Measurements from ENCODE around the gene KRT73. TPM values are rescaled to one million over a fixed set of nuclear protein-coding genes. Genes with fewer than 3 reads are reported as not detected.

Gene KRT73
- total and polyA plus RNA-seq, 8 donors, result 0.06 to 0.34 (median 0.20) TPM; not detected in 2

- H3K4me1 ChIP-seq, result no peaks in the 10 kb centered on the region
- H3K36me3 ChIP-seq, result no peaks in the 10 kb centered on the region
- no peaks in the 10 kb centered on the region for H3K9me3 ChIP-seq
- ATAC-seq (no peak), DNase-seq (no peak)
- intact Hi-C loops (cut with DNase I), result no loop called here
- H3K27me3 ChIP-seq, result peaks cover 0 to 55% of the 10 kb centered on the region in 2 donors
- H3K27ac ChIP-seq, result no peak overlapping the region
- no peak for TF ChIP-seq CTCF (IDR thresholded peaks at IDR 0.05)
- H3K4me3 ChIP-seq, result no peak overlapping the region
Observed at GRCh38 chr12:52573306-52573705, 45.1 kb downstream of the KRT73 start.

- H3K27ac ChIP-seq, result no peak overlapping the region
- no peaks in the 10 kb centered on the region for H3K4me1 ChIP-seq
- no peak for DNase-seq
- intact Hi-C loops (cut with DNase I), result no loop called here
- H3K36me3 ChIP-seq, result no peaks in the 10 kb centered on the region
- TF ChIP-seq CTCF (IDR thresholded peaks at IDR 0.05), result no peak
- H3K27me3 ChIP-seq, result peaks cover 11 to 83% of the 10 kb centered on the region in 2 donors
- H3K4me3 ChIP-seq, result no peak overlapping the region
- ATAC-seq, result no peak
- no peaks in the 10 kb centered on the region for H3K9me3 ChIP-seq
Observed at GRCh38 chr12:52570511-52570910, 47.8 kb downstream of the KRT73 start.

- H3K27me3 ChIP-seq, result peaks cover 23 to 94% of the 10 kb centered on the region in 2 donors
Observed at GRCh38 chr12:52568111-52568510, 50.2 kb downstream of the KRT73 start.

GRCh38 chr12:52566847-52567291, 51.5 kb downstream of the KRT73 start:
- Histone ChIP-seq H3K4me1 (no peaks in the 10 kb centered on the region), H3K4me3 (no peak overlapping the region), H3K36me3 (no peaks in the 10 kb centered on the region), H3K27ac (no peak overlapping the region), H3K27me3 (peaks cover 29 to 93% of the 10 kb centered on the region in 2 donors), H3K9me3 (no peaks in the 10 kb centered on the region)
- TF ChIP-seq CTCF (IDR thresholded peaks at IDR 0.05), result no peak
- intact Hi-C loops (cut with DNase I), result no loop called here
- ATAC-seq, result no peak
- DNase-seq, result no peak

More at GRCh38 chr12:52568111-52568510, 50.2 kb downstream of the KRT73 start:
- Histone ChIP-seq H3K4me3 (no peak overlapping the region), H3K36me3 (no peaks in the 10 kb centered on the region), H3K4me1 (no peaks in the 10 kb centered on the region), H3K9me3 (no peaks in the 10 kb centered on the region), H3K27ac (no peak overlapping the region)
- ATAC-seq (no peak), DNase-seq (no peak)
- intact Hi-C loops (cut with DNase I), result no loop called here
- TF ChIP-seq CTCF (IDR thresholded peaks at IDR 0.05), result no peak

- intact Hi-C loops (cut with DNase I), result no loop called here
- no peak for DNase-seq
Observed at GRCh38 chr12:52564582-52564981, 53.8 kb downstream of the KRT73 start.

More at GRCh38 chr12:52564582-52564981, 53.8 kb downstream of the KRT73 start:
- H3K4me3 ChIP-seq, result no peak overlapping the region
- H3K36me3 ChIP-seq, result no peaks in the 10 kb centered on the region
- no peak overlapping the region for H3K27ac ChIP-seq
- TF ChIP-seq CTCF (IDR thresholded peaks at IDR 0.05), result no peak
- H3K4me1 ChIP-seq, result no peaks in the 10 kb centered on the region
- no peaks in the 10 kb centered on the region for H3K9me3 ChIP-seq
- H3K27me3 ChIP-seq, result peaks cover 33 to 92% of the 10 kb centered on the region in 2 donors
- no peak for ATAC-seq
